HL-60 (cell line): Measurements from ENCODE around the gene RPP21.

Experiments
- CTCF ChIP-seq: IDR thresholded peaks from one replicate; pipeline ENCODE4 v1.5.1; 2011; ENCODE audit warnings: low read length, control low read depth, inconsistent platforms; ENCODE audit not compliant: insufficient read depth
- GABPA ChIP-seq: IDR thresholded peaks from 2 replicates; pipeline ENCODE4 v1.6.1; 2012; ENCODE audit warnings: low read depth
- POLR2AphosphoS5 ChIP-seq: IDR thresholded peaks from 2 replicates; pipeline ENCODE4 v1.6.1; 2012; ENCODE audit warnings: low read depth
- REST ChIP-seq: IDR thresholded peaks from 2 replicates; pipeline ENCODE4 v1.6.1; 2012; ENCODE audit warnings: low read depth; ENCODE audit not compliant: insufficient replicate concordance
- SPI1 ChIP-seq: IDR thresholded peaks from 2 replicates; pipeline ENCODE4 v1.6.1; 2012; ENCODE audit warnings: low read depth, mild to moderate bottlenecking, borderline replicate concordance

- TF ChIP-seq REST (no peak), CTCF (no peak), GABPA (no peak), POLR2AphosphoS5 (no peak), SPI1 (no peak)
Measured at GRCh38 chr6:30295837-30296236, 49.1 kb upstream of the RPP21 start.
